NCI-H1105 treated with DMSO at 0.1 percent for 48 hours (cell line): ENCODE data around the gene DOCK7.
A peak's percentile ranks its signal among the peaks of the same experiment; 100 is the strongest.
"Not testable (repeated sequence)": the region's sequence is repeated elsewhere in the genome, so short reads cannot be mapped to it uniquely, and the experiment has no call there.

Experiments used
- DNase-seq: peaks from one replicate; lab custom pipeline; 2025; lab: John Stamatoyannopoulos, UW

DOCK7 gene

DNA sequence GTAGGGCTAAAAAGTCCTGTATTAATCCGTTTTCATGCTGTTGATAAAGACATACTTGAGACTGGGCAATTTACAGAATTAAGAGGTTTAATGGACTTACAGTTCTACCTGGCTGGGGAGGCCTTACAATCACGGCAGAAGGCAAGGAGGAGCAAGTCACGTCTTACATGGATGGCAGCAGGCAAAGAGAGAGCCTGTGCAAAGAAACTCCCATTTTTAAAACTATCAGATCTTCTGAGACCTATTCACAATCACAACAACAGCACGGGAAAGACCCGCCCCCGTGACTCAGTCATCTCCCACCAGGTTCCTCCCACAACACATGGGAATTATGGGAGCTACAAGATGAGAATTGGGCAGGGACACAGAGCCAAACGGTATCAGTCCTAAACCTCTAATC, 6.3 kb upstream of the DOCK7 start:
- DNase-seq, result not testable (repeated sequence)

DNA sequence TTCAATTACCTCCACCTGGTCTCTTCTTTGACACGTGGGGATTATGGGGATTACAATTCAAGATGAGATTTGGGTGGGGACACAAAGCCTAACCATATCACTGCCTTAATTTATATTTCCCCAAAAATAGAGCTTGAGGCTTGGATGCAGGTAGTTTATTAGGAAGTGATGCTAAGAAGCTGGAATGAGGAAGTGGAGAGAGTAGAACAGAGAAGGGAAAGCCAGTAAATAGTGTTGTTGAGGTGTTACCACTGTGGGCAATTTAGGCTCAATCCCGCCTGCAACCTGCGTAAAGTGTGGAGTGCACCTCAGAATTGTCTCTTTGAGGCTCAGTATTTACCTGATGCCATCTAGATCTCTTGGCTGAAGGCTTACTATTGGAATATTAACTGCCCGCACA, 4.9 kb upstream of the DOCK7 start:
- no peak for DNase-seq

DNA sequence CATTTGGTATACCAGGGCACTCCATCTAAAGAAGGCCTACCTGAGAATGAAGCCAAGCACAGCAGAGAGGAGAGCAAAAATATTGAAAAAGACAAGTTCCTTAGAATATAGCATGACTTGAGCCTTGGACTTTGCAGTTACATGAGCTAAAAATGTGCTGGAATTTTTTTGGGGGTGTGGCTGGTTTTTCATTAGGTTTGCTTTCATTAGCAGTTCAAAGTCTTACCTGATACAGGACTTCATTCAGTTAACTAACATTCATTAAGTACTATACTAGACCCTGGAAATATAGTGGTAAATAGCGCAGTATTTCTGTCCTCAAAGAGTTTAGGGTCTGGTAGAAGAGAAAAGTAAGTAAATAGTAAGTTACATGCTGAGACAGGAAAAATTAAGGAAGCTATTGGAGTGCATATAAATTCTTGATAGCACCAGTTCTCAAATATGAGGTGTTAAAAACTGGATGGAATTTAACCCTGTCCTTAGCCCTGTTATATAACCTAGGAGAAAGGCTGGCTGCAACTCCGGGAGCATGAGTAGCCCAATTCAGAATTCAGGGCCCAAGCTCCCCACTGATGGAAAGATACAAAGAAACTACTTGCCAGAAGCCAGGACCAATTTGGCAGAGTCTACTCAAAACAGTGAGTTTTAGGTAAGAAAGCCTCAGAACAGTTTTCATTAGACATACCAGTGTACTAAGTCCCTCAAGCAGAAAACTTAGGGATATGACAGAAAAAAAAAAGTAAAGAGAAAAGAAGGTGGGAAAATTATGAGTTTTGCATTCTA, 3.1 kb upstream of the DOCK7 start:
- DNase-seq, result no peak

DNA sequence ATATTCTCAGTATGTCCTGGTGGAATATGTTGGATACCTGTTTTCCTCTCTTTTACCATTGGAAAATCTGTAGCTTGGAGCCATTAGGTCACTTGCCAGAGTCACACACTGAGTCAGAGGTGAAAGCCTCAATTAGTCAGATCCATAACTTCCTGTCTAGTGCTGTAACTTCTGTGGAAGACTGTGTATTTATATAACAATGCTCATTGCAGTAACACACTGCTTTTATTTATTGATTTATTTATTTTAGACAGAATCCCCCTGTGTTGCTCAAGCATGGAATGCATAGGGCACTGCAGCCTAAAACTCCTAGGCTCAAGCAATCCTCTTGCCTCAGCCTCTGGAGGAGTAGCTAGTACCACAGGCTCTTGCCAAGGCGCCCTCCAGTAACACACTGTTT, 1.3 kb upstream of the DOCK7 start:
- no peak for DNase-seq

DNA sequence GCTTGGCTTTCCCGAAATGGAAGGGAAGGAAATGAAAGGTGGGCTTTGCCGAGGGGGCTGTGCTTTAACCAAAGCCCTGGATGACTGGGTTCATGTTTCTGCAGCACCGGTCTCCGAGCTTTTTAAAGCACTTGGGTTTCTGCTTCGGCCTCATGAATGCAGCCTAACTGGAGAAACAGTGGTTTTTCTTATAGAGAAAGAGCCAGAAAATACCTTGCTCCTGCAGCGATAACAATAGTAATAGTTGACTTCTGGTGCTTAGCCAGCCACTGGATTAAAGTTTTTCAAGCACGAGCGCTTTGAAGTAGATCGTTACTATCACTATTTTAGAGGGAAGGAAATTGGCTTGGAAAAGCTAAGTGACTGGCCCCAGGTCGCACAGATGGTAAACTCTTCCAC, 500 bp upstream of the DOCK7 start:
- DNase-seq, result no peak

DNA sequence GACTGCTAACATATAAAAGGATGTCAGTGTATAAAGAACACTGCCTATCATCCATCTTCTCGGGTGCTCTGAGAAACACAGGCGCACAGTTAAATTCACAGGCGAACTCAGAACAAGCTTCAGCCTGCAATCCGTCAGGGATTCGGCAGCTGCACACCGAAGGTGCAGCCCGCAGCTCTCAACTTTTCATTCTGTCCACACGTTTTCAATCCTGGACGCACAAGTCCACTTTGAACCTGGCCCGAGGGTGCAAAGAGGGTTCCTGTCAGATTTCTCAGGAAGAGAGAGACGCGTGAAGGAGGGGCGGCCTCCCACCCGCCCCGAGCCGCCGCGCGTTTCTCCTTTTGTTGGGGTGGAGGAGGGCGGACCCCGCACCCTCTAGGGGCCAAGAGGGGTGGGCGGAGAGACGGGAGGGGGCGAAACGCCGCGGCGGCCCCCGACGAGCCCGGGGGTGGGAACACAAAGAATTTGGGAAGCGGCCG, 724 bp downstream of the DOCK7 start:
- DNase-seq, result peak; percentile 50

DNA sequence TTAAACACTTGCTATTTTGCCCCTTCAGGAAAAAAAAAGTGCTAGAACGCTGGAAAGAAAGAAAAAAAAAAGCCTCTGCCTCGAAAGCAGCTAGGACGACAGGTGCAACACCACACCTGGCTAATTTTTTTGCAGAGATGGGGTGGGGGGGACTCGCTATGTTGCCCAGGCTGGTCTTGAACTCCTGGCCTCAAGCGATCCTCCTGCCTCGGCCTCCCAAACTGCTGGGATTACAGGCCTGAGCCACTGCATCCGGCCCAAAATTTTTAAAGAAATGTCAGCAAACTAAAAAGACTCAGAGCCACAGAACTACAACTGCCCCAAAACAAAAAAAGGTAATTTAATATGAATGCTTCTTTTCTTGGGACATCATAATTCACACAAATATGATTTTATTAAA, 1.4 kb downstream of the DOCK7 start:
- DNase-seq, result no peak

DNA sequence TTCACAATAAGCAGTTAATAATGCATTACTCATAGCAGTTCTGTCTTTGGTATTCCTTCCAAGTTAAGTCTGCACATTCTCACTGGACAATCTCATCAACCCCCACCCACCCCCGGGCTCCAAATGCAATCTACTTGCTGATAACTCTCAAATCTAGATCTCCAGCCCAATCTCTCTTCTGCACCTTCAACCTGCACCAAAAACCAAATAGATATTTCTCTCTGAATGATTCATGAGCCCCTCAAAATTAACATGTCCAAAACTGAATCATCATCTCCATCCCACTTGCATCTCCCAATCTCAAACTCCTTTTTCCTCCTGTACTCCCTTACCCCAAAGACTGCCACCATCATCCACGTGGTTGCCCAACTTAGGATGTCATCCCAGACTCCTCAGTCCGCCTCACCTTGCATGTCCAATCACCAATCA, 2.7 kb downstream of the DOCK7 start:
- DNase-seq, result no peak

DNA sequence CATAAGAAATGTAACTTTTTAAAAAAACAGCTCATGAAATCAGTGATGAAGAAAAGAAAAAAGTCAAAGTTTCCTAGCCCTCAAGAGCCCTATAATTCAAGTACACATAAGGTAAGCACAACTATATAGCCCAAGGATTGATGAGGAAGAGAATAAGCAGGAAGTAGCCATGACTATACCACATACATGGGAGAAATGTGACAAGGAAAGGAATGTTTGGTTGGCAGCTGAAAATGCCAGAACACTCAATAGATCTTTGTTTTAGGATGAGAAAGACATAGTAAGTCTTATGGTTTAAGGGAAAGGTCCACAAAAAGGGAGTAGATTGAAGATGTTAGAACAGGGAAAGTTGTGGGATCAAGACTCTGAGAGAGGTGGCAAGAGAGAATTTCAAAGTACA, 5.7 kb downstream of the DOCK7 start:
- no peak for DNase-seq

DNA sequence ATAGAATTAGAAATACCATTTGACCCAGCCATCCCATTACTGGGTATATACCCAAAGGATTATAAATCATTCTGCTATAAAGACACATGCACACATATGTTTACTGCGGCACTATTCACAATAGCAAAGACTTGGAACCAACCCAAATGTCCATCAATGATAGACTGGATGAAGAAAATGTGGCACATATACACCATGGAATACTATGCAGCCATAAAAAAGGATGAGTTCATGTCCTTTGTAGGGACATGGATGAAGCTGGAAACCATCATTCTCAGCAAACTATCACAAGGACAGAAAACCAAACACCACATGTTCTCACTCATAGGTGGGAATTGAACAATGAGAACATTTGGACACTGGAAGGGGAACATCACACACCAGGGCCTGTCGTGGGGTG, 7.2 kb downstream of the DOCK7 start:
- not testable (repeated sequence) for DNase-seq

DNA sequence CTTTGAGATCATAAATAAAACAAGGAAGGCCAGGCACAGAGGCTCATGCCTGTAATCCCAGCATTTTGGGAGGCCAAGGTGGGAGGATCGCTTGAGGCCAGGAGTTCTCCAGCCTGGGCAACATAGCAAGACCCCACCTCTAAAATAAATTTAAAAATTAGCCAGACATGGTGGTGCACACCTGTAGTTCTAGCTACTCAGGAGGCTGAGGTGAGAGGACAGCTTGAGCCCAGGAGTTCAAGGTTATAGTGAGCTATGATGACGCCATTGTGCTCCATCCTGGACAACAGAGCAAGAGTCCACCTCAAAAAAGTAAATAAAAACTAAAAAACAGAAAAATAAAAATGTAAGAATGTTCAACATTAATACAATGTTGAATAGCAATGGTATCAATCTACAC, 10.4 kb downstream of the DOCK7 start:
- DNase-seq, result not testable (repeated sequence)

DNA sequence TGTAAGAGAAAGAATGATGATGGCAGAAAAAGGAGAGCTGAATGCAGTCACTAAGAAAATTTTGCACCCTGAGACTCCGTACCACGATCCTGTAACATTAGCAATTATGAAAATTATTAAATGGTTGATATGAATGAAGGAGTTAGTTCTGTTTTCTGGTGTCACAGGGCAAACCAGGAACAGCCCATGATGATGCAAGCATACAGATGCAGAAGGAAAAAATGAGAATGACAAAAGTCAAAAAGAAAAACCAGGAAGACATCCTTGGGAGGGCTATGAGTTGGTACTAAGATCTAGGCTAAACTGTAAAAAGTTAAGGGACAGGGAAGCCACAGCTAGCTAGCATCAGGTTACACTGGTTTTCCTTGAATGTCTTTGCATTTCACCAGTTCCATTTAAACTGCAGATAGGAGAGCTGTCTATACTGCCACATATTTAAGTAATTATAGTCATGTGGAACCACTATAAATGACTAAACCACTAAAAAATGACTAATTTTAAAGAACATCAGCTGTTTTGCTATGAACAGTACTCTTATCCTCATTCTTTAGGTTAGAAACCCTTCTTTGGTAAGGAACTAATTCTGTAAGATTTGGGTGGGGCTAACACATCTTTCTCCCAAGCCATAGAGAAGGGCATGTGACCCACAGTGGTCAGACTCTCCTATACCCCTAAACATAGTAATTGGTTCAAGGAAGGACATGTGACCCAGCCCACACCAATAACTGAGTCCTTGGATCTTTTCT, 11.4 kb downstream of the DOCK7 start:
- DNase-seq, result no peak

DNA sequence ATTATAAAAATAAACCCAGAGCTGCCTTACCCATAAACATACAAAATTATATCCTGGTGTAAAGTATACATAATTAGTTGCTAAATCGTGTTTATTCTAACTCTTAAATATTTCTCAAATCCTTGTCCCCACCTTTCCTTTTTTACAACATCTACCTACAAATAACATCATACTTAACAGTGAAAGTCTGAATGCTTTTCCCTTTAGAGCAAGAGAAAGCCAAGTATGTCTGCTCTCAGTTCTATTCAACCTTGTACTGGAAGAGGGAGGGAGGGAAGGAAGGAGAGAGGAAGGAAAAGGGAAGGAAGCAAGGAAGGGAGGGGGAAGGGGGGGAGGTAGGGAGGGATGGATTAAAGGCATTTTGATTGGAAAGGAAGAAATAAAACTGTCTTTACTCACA, 14.6 kb downstream of the DOCK7 start:
- DNase-seq, result no peak

DNA sequence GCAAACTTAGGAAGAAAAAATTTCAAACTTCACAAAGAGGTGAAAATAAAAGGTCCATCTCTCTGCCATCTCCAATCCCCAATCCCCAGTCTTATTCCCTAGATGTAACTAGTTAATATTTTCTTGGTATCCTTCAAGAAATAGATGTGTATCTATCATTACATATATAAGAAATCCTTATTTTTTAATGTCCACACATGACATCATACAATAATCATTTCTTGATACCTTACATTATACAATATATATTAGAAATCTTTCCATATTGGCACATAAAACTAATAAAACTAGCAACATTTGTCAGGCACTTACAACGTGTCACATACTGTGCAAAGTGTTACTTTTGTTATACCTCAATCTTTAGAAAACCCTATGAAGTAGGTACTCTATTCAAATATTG, 16.2 kb downstream of the DOCK7 start:
- DNase-seq, result no peak

DNA sequence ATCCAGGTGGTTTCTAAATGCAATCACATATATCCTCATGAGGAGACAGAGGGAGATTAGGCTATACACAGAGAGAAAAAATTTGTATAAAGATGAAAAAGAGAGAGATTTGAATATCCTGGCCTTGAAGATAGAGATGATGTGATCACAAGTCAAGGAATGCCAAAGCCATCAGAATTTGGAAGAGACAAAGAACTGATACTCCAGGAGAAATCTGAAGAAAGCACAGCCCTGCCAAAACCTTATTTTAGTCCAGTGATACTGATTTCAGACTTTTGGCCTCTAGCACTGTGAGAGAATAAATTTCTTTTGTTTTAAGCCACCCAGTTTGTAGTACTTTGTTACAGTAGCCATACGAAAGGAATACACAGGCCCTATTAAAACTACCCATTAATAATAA, 33.4 kb downstream of the DOCK7 start:
- no peak for DNase-seq

DNA sequence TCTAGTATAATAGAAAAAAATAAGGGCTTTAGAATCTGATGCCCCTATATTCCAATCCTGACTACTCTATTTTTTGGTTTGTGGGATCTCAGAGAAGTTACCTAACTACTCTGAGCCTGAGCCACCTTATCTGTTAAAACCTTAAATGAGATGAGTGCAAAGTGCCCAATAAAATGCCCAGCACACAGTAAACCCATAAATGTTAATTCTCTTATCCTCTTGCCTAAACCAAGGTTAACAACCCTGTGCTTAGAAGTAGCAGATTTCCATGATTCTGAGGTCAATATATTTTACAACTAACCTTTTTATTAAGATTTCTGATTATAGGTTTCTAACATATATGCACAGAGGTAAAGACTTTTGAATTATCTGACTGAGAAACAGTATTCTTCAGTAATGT, 35.8 kb downstream of the DOCK7 start:
- DNase-seq, result no peak

DNA sequence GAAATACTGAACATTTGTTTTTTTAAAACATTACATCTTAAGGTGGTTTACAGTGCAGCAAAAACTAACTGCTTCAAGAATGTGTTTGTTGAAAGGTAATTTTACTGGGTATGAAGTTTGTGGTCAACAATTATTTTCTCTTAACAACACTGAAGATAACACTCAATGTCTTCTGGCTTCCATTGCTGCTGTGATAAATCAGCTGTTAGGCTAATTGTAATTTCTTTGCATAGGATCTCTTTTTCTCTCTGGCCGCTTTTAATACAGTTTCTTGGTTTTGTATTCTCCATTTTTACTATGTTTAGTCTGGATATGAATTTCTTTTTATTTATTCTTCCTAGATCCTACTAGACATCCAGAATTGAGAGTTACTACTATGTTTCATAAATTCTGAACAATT, 44.9 kb downstream of the DOCK7 start:
- DNase-seq, result no peak

DNA sequence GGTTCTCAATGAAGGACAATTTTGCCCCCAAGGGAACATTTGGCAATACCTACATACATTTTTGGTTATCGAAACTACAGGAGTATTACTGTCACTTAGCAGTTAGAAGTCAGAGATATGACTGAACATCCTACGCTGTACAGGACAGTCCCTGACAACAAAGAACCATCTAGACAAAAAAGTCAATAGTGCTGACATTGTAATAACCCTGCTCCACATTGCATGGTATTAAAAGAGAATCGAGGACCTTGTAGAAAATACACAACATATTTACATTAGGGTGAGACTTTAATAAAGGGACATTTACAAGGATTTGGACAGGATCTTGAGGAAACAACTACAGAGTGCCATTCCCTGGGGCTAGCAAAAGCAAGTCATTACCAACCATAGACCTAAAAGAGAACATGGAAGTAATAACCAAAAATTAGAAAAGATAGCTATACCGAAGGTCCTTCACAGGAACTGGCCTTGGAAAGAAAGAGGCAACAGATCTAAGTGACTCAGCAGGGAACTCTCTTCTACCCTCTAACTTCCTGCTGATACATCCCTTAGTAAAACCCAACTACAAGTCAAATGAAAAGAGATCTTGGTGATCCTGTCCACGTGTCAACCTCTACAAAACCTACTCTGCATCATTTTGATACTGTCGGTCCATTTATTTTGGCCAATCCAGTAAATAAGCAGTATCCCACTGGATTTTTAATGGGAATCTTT, 50.6 kb downstream of the DOCK7 start:
- no peak for DNase-seq

DNA sequence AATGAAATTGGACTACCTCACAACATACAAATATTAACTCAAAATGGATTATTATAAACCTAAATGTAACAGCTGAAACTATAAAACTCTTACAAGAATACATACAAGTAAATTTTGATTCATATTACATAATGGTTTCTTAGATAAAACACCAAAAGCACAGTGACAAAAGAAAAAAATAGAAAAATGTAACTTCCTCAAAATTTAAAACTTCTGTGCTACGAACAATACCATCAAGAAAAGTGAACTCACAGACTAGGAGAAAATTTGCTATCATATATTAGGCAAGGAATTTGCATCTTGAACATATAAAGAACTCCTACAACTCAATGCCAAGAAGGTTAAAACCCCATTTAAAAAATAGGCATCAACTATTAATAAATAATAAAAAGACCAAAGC, 59.7 kb downstream of the DOCK7 start:
- DNase-seq, result no peak

DNA sequence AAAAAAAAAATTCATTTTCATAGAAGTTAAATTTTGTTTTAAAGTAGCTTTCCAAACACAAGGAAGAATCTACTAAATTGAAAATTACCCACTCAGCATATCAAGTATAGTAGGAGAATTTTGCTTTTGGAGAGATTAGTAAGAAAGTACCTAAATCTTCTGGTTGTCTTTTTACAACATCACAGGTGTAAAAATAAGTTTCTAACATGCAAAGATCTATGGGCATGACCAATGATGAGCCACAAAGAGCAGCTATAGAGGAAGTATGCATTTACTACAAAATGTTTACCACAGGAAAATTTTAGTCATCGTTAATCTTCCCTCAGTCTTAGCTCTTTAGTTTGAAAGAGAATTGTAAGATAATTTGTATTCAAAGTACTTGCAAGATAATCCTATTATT, 62.8 kb downstream of the DOCK7 start:
- no peak for DNase-seq

DNA sequence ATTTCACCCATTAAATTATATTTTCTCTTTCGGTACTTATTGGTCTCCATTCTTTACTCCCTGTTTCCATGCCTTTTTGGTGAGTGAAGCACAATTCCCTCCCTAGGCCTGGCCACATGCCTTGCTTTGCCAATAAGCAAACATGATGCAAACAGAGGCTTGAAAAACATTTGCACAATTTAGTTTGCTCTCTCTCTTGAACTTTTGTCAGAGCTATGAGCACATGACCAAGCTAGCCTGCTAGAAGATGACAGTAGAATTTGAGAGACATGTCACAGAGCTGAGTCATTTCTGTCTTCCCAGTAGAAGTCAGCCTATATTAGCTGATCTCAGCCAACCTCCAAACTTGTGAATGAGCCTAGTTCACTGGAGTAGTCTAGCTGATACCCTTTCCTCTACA, 66.3 kb downstream of the DOCK7 start:
- DNase-seq, result no peak

DNA sequence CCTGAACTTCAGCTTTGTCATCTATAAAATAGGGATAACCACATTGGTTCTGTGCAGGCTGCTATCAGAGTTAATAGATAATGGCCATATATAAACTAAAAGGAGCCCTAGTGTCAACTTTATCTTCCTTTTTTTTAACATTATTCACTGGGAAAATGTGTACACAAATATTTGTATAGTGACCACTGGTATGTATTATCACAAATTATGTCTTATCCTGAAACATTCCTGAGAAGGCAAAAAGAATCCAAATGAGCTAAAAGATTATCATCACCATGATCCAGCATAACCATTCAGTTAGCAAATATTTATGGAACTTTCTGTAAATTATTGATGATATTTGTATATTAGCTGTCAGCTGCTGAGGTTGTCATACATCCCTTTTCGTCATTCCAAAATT, 74.3 kb downstream of the DOCK7 start:
- no peak for DNase-seq

DNA sequence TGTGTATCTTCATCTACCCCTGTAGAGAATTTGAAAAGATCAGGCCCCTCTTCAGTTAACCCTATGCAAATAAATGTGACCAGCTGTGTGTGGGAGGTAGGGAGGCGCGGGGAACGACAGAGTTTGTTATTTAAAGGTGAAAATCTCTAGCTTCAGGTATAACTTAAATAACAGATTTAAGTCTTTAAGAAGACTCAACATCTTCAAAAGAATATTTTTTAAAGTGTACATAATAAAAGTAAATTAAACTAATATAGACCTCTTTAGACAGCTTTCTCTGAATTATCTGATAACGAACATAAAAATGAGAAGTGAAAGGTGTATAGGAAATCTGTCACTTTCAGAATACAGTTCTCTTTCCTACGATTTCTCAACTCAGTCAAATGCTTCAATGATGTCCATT, 74.9 kb downstream of the DOCK7 start:
- DNase-seq, result no peak
